T-helper 2 cell treated with Interferon-gamma antibody and Interleukin-4, amounts not matched to agents 5 μg/mL and 100 μg/mL, for 36 hours (primary cell): ENCODE results near the gene XDH.

ENCODE experiments used
- DNase-seq: peaks from one replicate; pipeline ENCODE4 v3.0.0; 2021; ENCODE audit warnings: low spot score
- H3K27ac Mint-ChIP-seq: one replicate; pipeline ENCODE4 v1.8.0; 2021; ENCODE audit warnings: mild to moderate bottlenecking, mixed read lengths
- H3K27me3 Mint-ChIP-seq: one replicate; pipeline ENCODE4 v1.8.0; 2021; ENCODE audit warnings: low read depth, mixed read lengths
- H3K36me3 Mint-ChIP-seq: one replicate; pipeline ENCODE4 v1.8.0; 2021; ENCODE audit warnings: low read depth, mixed read lengths
- H3K4me1 Mint-ChIP-seq: one replicate; pipeline ENCODE4 v1.8.0; 2021; ENCODE audit warnings: low read depth, mixed read lengths
- H3K4me3 Mint-ChIP-seq: one replicate; pipeline ENCODE4 v1.8.0; 2022; ENCODE audit warnings: mild to moderate bottlenecking, moderate library complexity, mixed read lengths
- H3K9me3 Mint-ChIP-seq: one replicate; pipeline ENCODE4 v1.8.0; 2021; ENCODE audit warnings: mixed read lengths

The XDH gene

DNA sequence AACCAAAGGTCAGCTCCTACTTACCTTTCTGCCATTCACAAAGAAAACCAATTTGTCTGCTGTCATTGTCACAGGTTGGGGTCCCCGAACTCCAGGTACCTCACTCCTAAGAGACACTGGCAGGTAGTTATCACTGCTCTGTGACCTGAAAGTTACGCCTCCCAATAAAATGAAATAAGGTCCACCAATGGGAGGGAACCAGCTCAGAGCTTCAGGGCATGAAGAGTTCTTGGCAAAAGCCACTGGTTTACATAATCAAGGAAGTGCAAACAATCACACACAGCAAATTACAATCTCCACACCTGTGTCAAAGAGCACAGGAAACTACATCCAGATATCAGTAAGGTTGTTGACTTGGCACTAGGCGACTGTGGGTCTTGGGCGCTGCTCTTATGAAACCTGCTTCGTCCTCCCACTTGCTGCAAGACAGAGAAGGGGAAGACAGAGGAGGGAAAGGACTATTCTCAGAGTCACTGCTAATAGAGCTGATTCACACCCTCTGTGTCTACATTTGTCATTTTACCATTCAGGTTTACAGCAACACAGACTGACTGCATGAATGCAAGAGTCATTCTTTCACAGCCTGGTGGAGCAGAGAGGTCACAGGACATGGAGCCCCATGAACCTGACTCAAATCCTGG, at the start of gene XDH:
TSS of gene XDH (minus strand) at position 142 of the 641 bp plus-strand sequence. CDS start at position 66, 76 bp downstream.
- Mint-ChIP-seq H3K27me3 (peaks cover 8% of the 10 kb centered on the region), H3K27ac (no peak within 1 kb of the TSS), H3K4me1 (peaks cover 11% of the 10 kb centered on the region), H3K4me3 (no peak within 1 kb of the TSS), H3K36me3 (no peaks in the 10 kb centered on the region), H3K9me3 (peaks cover 15% of the 10 kb centered on the region)
- no peak for DNase-seq

DNA sequence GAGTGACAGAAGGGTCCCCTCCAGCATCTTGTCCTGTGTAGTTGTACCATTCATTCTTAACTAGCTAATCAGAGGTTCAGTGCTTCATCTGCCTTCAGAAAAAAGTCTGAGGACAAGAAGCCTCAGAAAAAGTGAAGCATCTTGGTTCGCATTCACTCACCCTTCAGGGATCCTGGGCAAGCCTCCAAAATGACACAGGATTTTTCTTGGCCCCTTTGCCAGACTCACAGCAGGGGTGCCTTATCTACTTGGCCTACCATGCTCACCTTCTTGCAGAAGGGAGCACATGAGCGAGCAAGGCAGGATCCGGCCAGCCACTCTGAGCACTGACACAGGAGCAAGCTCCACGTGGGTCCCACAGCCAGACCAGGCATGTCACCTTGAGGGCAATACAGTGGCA, 43.1 kb upstream of the XDH start:
- no peak overlapping the region for H3K4me3 Mint-ChIP-seq
- DNase-seq = no peak
- H3K36me3 Mint-ChIP-seq = no peaks in the 10 kb centered on the region
- peaks cover 6% of the 10 kb centered on the region for H3K9me3 Mint-ChIP-seq
- H3K4me1 Mint-ChIP-seq = no peaks in the 10 kb centered on the region
- H3K27ac Mint-ChIP-seq = no peak overlapping the region
- H3K27me3 Mint-ChIP-seq = peaks cover 2% of the 10 kb centered on the region

DNA sequence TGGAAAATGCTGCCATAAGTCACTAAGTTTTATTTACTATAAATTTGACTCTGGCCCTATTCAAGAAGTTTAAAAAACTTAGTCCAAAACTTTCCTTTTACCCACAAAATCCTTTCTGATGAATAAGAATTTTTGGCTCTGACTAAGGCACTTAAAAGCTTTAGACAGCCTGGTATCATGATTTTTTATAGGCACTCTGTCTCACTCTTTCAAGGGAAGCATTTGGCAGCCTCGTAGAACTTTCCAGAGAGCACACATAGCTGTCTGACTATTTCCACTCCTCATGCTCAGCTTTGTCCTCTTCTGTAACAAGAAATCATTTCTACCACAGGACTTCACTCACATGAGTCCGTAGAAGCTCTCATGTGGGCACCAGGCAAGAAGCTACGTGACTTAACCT, 32.3 kb upstream of the XDH start:
- H3K36me3 Mint-ChIP-seq = no peaks in the 10 kb centered on the region
- H3K4me3 Mint-ChIP-seq = no peak overlapping the region
- DNase-seq = no peak
- peaks cover under 1% of the 10 kb centered on the region for H3K9me3 Mint-ChIP-seq
- H3K27ac Mint-ChIP-seq = no peak overlapping the region
- no peaks in the 10 kb centered on the region for H3K4me1 Mint-ChIP-seq
- H3K27me3 Mint-ChIP-seq = no peaks in the 10 kb centered on the region

DNA sequence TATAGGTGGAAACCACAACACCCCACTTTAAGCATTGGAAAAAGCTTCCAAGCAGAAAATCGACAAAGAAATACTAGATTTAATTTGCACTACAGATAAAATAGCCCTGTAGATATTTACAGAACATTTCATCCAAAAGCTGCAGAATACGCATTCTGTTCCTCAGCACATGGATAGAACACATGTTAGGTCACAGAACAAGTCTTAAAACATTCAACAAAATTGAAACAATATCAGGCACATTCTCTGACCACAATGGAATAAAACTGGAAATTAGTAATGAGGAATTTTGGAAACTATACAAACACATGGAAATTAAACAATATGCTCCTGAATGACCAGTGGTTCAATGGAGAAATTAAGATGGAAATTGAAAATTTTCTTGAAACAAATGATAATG, 27.8 kb upstream of the XDH start:
- Mint-ChIP-seq H3K27me3 (no peaks in the 10 kb centered on the region), H3K27ac (no peak overlapping the region)
- no peak for DNase-seq

DNA sequence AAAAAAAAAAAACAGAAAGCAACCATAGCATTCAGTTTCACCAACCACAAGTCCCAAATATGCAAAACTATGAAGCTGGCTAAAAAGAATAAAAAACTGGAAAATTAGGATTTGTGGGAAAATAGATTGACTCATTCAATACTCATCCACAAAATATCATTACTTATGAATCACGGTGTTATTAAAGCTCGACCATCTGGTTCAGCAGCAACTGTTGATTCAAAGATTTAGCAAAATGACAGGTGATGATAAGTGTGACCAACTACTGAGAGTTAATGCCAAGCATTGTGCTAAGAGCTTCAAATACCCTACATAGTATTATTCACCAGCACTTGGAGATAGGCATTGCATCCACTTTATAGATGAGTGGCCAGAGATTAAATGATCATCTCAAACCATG, 26.2 kb upstream of the XDH start:
- no peak for DNase-seq
- H3K27ac Mint-ChIP-seq = no peak overlapping the region
- H3K9me3 Mint-ChIP-seq = no peaks in the 10 kb centered on the region
- H3K4me3 Mint-ChIP-seq = no peak overlapping the region
- H3K4me1 Mint-ChIP-seq = no peaks in the 10 kb centered on the region
- no peaks in the 10 kb centered on the region for H3K36me3 Mint-ChIP-seq
- H3K27me3 Mint-ChIP-seq = no peaks in the 10 kb centered on the region

More for the DNA sequence above, 27.8 kb upstream of the XDH start:
- Mint-ChIP-seq H3K36me3 (no peaks in the 10 kb centered on the region), H3K9me3 (no peaks in the 10 kb centered on the region), H3K4me3 (no peak overlapping the region), H3K4me1 (no peaks in the 10 kb centered on the region)

DNA sequence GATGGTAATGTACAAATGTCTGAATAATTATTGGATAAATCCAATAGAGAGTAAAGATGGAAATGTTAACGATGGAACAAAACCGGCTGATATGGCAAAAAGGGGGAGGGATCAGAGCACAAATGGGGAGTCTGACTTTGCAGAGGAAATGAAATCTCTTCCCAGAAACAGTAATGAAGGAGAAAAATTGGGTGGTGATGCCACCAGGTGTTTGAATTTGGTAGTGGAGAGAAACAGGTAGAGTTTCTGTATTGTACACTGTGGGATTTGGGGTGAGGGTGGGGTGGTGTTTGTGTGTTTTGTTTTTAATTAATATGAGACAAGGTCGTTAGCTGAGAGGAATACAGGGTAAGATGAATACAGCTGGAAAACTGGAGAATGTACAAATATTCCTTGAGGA, 20.4 kb upstream of the XDH start:
- Mint-ChIP-seq H3K27ac (no peak overlapping the region), H3K36me3 (no peaks in the 10 kb centered on the region), H3K27me3 (peaks cover 1% of the 10 kb centered on the region), H3K9me3 (no peaks in the 10 kb centered on the region), H3K4me3 (no peak overlapping the region), H3K4me1 (peaks cover 2% of the 10 kb centered on the region)
- DNase-seq = no peak

DNA sequence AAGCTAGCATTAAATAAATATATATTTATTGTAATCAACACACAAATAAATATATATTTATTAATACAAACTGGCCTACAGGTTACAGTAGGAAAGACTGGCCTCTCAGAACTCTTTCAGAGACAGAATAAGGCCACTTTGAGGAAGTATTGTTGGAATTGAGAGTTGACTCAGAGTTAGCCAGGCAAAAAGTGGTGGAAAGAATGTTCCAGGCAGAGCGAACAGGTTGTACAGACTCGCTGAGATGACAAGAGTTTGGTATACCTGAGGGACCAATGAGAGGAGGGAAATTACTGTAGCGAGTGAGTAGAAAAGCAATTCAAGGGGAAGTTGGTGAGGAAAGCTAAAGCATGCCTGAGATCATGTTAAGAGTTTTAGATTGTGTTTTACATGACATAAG, 19.0 kb upstream of the XDH start:
- peaks cover 6% of the 10 kb centered on the region for H3K27me3 Mint-ChIP-seq
- no peak overlapping the region for H3K4me3 Mint-ChIP-seq
- H3K4me1 Mint-ChIP-seq = peaks cover 7% of the 10 kb centered on the region
- H3K27ac Mint-ChIP-seq = no peak overlapping the region
- DNase-seq = no peak
- H3K9me3 Mint-ChIP-seq = no peaks in the 10 kb centered on the region
- H3K36me3 Mint-ChIP-seq = no peaks in the 10 kb centered on the region

DNA sequence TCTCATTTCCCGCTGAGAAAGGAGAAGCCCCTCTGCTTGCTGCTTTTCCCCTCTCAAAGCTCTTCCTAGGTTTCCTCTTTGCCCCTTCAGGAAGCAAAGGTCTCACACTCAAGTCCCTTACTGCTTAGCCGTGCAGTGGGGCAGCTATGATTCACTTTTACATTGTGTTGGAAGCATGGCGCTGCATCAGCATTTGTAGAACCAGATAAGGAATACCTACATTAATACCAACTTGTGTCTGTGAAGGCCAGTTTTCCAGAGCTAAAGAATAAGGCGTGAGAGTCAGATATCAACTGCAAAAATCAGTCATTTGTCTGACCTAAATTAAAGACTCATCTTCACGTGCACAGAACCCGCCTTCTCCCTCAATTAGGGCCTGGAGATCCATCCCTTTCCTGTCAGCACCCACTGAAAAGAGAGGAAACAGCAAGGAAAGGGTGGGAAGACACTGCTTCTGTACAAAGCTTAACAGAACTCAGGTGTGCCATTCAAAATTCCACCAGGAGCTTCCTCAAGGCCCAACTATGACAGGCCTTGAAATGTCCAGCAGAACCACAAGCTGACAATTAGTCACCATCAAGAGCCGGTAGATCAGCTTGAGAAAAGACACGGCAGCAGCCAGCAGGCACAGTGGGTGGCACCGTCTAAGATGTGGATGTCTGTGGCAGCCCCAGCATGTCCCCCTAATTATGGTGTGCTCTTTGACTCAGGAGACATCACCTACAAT, 16.1 kb upstream of the XDH start:
- peaks cover 7% of the 10 kb centered on the region for H3K4me1 Mint-ChIP-seq
- no peaks in the 10 kb centered on the region for H3K9me3 Mint-ChIP-seq
- H3K27ac Mint-ChIP-seq = no peak overlapping the region
- no peak for DNase-seq
- H3K36me3 Mint-ChIP-seq = no peaks in the 10 kb centered on the region
- no peak overlapping the region for H3K4me3 Mint-ChIP-seq
- H3K27me3 Mint-ChIP-seq = peaks cover 6% of the 10 kb centered on the region

DNA sequence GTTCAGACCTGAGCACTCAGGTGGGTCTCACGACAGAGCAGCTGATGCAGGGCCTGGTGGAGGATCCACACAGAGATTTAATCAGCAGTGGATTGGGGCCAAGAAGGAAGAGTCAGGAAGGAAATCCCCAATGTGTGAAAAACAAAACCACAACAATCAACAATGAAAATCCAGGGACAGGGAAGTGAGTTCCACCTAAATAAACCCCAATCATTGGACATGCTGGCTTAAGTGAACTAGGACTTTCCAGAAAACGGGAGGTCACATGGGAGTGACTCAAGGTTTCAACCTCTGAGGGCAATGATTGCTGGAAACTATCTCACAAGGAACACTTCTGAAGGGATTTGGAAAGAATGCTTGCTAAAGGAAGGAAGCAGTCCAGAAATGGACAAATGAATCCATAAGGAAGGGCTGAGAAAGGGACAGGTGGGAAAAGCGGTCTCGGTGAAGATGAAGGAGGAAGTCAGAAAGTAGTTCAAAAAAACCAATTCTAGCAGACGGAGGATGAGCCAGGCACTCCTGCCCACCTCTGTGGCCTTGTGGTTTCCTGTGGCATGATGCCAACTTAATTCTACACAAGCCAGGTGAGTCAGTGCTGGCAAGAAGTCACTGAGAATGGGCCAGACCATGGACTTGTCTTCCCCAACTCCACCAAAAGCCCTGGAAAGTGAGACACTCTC, 15.4 kb upstream of the XDH start:
- Mint-ChIP-seq H3K27me3 (peaks cover 6% of the 10 kb centered on the region), H3K4me1 (peaks cover 7% of the 10 kb centered on the region), H3K9me3 (no peaks in the 10 kb centered on the region), H3K36me3 (no peaks in the 10 kb centered on the region), H3K27ac (no peak overlapping the region), H3K4me3 (no peak overlapping the region)
- DNase-seq = no peak

DNA sequence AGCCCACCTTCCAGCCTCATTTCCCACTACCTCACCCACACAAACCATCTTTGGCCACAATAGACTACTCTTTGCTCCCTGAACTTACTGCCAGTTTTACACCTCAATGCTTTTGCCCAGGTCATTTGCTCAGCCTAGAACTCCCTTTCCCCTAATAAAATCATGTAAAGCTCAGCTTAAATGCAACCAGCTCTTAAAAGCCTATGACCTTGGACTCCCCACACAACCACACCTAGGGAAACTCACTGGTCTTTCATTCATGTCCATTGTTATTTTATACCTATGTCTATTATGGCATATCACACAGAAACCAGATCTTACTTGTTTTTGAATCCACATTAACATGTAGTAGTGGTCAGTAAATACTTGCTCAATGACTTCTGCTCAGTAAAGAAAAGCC, 14.5 kb upstream of the XDH start:
- Mint-ChIP-seq H3K27ac (no peak overlapping the region), H3K36me3 (no peaks in the 10 kb centered on the region), H3K4me3 (no peak overlapping the region), H3K9me3 (no peaks in the 10 kb centered on the region), H3K4me1 (peaks cover 7% of the 10 kb centered on the region), H3K27me3 (peaks cover 6% of the 10 kb centered on the region)
- DNase-seq = no peak

DNA sequence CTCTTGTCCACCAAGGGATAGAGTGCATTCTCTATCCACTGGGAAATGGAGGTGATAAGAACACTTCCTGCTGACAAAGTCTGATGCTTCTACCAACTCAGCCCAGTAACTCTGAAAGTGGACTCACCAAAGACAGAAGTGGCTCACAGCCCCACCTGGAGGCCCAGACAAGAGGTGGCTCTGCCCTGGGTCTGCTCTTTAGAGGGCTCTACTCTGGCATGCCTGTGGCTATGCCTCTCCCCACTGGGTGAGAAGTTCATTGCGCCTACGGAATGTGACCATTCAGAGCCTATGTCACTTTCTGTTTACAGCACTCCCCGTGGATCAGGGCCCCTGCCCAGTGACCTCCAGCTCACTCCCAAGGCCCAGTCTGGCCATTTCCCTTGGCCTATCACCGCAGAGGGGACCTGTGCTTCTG, 13.5 kb upstream of the XDH start:
- peaks cover 7% of the 10 kb centered on the region for H3K4me1 Mint-ChIP-seq
- no peak for DNase-seq
- H3K9me3 Mint-ChIP-seq = no peaks in the 10 kb centered on the region
- peaks cover 6% of the 10 kb centered on the region for H3K27me3 Mint-ChIP-seq
- no peaks in the 10 kb centered on the region for H3K36me3 Mint-ChIP-seq
- H3K4me3 Mint-ChIP-seq = no peak overlapping the region
- no peak overlapping the region for H3K27ac Mint-ChIP-seq

DNA sequence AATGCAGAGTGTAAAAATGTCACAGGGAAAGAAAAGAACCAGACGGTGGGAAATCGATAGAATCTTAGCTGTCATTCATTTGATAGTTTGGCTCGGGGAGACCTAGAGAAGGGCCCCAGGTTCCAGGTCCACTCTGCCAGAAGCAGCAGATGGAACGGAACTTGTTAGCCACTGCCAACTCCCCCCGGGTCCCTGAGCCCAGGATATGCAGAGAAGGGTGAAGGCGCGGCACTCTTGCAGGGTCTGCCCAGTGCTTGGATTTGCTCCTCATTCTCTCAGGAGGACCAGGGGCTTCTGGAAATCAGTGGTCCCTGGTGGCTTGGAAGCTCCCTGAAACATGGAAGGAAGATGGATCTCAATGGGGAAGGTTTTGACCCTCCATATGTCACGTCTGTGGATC, 11.6 kb upstream of the XDH start:
- Mint-ChIP-seq H3K36me3 (no peaks in the 10 kb centered on the region), H3K9me3 (no peaks in the 10 kb centered on the region), H3K4me3 (no peak overlapping the region), H3K4me1 (peaks cover 9% of the 10 kb centered on the region), H3K27me3 (peaks cover 6% of the 10 kb centered on the region), H3K27ac (no peak overlapping the region)
- DNase-seq = no peak

DNA sequence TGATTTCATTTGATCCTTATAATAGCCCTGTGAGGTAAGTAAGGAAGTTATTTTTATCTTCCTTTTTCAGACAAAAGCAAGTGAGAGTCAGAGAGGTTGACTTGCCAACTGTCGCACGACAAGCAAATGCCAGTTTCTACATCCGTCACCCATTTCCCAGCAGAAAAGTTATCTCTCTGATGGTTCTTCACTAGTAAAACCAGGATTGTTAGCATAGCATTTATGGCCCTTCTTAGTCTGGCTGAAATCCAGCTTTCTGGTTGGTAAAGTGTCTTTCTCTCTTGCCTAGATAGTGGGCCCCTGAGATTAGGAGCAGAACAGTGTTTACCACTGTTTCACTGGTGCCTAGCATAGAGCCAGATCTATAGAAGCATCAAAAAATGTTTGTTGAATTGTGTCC, 7.1 kb upstream of the XDH start:
- no peaks in the 10 kb centered on the region for H3K27me3 Mint-ChIP-seq
- no peak for DNase-seq
- no peak overlapping the region for H3K4me3 Mint-ChIP-seq
- no peak overlapping the region for H3K27ac Mint-ChIP-seq
- H3K36me3 Mint-ChIP-seq = no peaks in the 10 kb centered on the region
- H3K9me3 Mint-ChIP-seq = peaks cover 20% of the 10 kb centered on the region
- H3K4me1 Mint-ChIP-seq = peaks cover 4% of the 10 kb centered on the region

DNA sequence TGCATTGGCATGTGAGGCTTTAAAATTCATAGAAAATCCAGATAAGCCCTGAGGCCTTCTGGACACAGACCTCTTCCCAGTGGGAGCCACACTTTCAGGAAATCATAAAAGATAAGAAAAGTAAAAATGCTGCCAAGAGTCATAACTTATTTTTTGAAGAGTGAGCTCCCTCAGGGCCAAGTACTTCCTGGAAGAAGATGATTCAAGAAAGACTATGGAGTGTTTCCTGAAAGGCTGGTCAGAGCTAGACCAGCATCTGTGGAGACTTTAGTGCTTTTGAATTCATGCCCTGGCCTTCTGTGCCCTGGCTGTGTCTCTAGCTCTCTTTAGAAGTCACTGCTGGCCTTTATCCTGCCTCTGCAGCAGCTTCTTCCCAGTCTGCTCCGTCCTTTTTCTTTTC, 6.4 kb upstream of the XDH start:
- H3K27me3 Mint-ChIP-seq = no peaks in the 10 kb centered on the region
- H3K27ac Mint-ChIP-seq = no peak overlapping the region
- H3K4me3 Mint-ChIP-seq = no peak overlapping the region

More for the DNA sequence above, 6.4 kb upstream of the XDH start:
- DNase-seq = no peak
- Mint-ChIP-seq H3K9me3 (peaks cover 20% of the 10 kb centered on the region), H3K4me1 (peaks cover 9% of the 10 kb centered on the region), H3K36me3 (no peaks in the 10 kb centered on the region)
